ENCODE results near the gene ACOT7.

ACOT7 gene

GRCh38 chr1:6322161-6322560 is 71.4 kb downstream of the ACOT7 start:
- no peak overlapping the region for H3K27ac ChIP-seq
- DNase-seq, result no peak
- in situ Hi-C loops (cut with HindIII; ENCODE audit: low pct_ligation_motif_present, low sequenced_read_pairs), result no loop called here

GRCh38 chr1:6321205-6321604 is 72.4 kb downstream of the ACOT7 start:
- Histone ChIP-seq H3K4me3 (ENCODE audit: low read depth, low read length) (no peak overlapping the region), H3K27me3 (replicated peaks) (no peaks in the 10 kb centered on the region), H3K27ac (no peak overlapping the region), H3K36me3 (replicated peaks) (no peaks in the 10 kb centered on the region)
- in situ Hi-C loops (cut with HindIII; ENCODE audit: low pct_ligation_motif_present, low sequenced_read_pairs), result no loop called here
- no peak for DNase-seq
- no peak for TF ChIP-seq CTCF (IDR thresholded peaks at IDR 0.05; ENCODE audit: low read depth, low read length, missing control alignments)

More at GRCh38 chr1:6322161-6322560, 71.4 kb downstream of the ACOT7 start:
- Histone ChIP-seq H3K36me3 (replicated peaks) (peaks cover 3% of the 10 kb centered on the region), H3K4me3 (ENCODE audit: low read depth, low read length) (no peak overlapping the region), H3K27me3 (replicated peaks) (no peaks in the 10 kb centered on the region)
- TF ChIP-seq CTCF (IDR thresholded peaks at IDR 0.05; ENCODE audit: low read depth, low read length, missing control alignments), result no peak

- Histone ChIP-seq H3K4me3 (ENCODE audit: low read depth, low read length) (no peak overlapping the region), H3K27me3 (replicated peaks) (no peaks in the 10 kb centered on the region), H3K36me3 (replicated peaks) (no peaks in the 10 kb centered on the region), H3K27ac (peak overlapping the region; percentile 53)
- peak; percentile 46 for DNase-seq
- TF ChIP-seq CTCF (IDR thresholded peaks at IDR 0.05; ENCODE audit: low read depth, low read length, missing control alignments), result no peak
- in situ Hi-C loops (cut with HindIII; ENCODE audit: low pct_ligation_motif_present, low sequenced_read_pairs), result no loop called here
Observed at GRCh38 chr1:6317098-6317760, 76.3 kb downstream of the ACOT7 start.

- in situ Hi-C loops (cut with HindIII; ENCODE audit: low pct_ligation_motif_present, low sequenced_read_pairs), result no loop called here
- Histone ChIP-seq H3K27me3 (replicated peaks) (no peaks in the 10 kb centered on the region), H3K4me3 (ENCODE audit: low read depth, low read length) (no peak overlapping the region), H3K27ac (peak overlapping the region; percentile 53), H3K36me3 (replicated peaks) (no peaks in the 10 kb centered on the region)
- TF ChIP-seq CTCF (IDR thresholded peaks at IDR 0.05; ENCODE audit: low read depth, low read length, missing control alignments), result no peak
- DNase-seq, result no peak
Observed at GRCh38 chr1:6316240-6317097, 77.1 kb downstream of the ACOT7 start.

GRCh38 chr1:6314503-6314902 is 79.1 kb downstream of the ACOT7 start:
- in situ Hi-C loops (cut with HindIII; ENCODE audit: low pct_ligation_motif_present, low sequenced_read_pairs), result no loop called here
- no peak for TF ChIP-seq CTCF (IDR thresholded peaks at IDR 0.05; ENCODE audit: low read depth, low read length, missing control alignments)
- DNase-seq, result no peak

More at GRCh38 chr1:6314503-6314902, 79.1 kb downstream of the ACOT7 start:
- H3K27me3 ChIP-seq (replicated peaks), result no peaks in the 10 kb centered on the region
- H3K36me3 ChIP-seq (replicated peaks), result no peaks in the 10 kb centered on the region
- no peak overlapping the region for H3K27ac ChIP-seq
- no peak overlapping the region for H3K4me3 ChIP-seq (ENCODE audit: low read depth, low read length)
